Osteocyte (in vitro differentiated cells): ENCODE data around the gene TUBA3E. TPM values are rescaled to one million over a fixed set of nuclear protein-coding genes. Genes with fewer than 3 reads are reported as not detected.
"Not testable (repeated sequence)": the region's sequence is repeated elsewhere in the genome, so short reads cannot be mapped to it uniquely, and the experiment has no call there.

Experiments
- DNase-seq: peaks from one replicate; pipeline ENCODE4 v3.0.0; 2021; ENCODE audit warnings: mixed read lengths; ENCODE audit not compliant: unreplicated experiment; ENCODE audit errors: extremely low spot score
- H3K27ac Mint-ChIP-seq: one replicate; pipeline ENCODE4 v1.8.0; 2021; ENCODE audit warnings: mild to moderate bottlenecking, mixed read lengths; ENCODE audit not compliant: unreplicated experiment
- H3K27me3 Mint-ChIP-seq: one replicate; pipeline ENCODE4 v1.8.0; 2021; ENCODE audit warnings: mixed read lengths; ENCODE audit not compliant: unreplicated experiment
- H3K36me3 Mint-ChIP-seq: one replicate; pipeline ENCODE4 v1.8.0; 2021; ENCODE audit warnings: mixed read lengths; ENCODE audit not compliant: unreplicated experiment
- H3K4me1 Mint-ChIP-seq: one replicate; pipeline ENCODE4 v1.8.0; 2021; ENCODE audit warnings: mixed read lengths; ENCODE audit not compliant: unreplicated experiment
- H3K4me3 Mint-ChIP-seq: one replicate; pipeline ENCODE4 v1.8.0; 2021; ENCODE audit warnings: mild to moderate bottlenecking, moderate library complexity, mixed read lengths; ENCODE audit not compliant: unreplicated experiment
- H3K9me3 Mint-ChIP-seq: one replicate; pipeline ENCODE4 v1.8.0; 2021; ENCODE audit warnings: mixed read lengths; ENCODE audit not compliant: unreplicated experiment
- total RNA-seq: library from RNA; stranded (reverse); gene quantifications from 2 replicates; pipeline ENCODE4 v1.2.1, GENCODE V29; 2021
- TF ChIP-seq, protein P1 (sequence below): fragments of 200-600 bp; sonication (generic); IDR thresholded peaks from 2 replicates; pipeline ENCODE4 v1.5.0; 2021; ENCODE audit warnings: antibody characterized with exemption, mild to moderate bottlenecking, moderate library complexity

TUBA3E gene
- total RNA-seq, 1 donor from 2014 or later = not detected

DNA sequence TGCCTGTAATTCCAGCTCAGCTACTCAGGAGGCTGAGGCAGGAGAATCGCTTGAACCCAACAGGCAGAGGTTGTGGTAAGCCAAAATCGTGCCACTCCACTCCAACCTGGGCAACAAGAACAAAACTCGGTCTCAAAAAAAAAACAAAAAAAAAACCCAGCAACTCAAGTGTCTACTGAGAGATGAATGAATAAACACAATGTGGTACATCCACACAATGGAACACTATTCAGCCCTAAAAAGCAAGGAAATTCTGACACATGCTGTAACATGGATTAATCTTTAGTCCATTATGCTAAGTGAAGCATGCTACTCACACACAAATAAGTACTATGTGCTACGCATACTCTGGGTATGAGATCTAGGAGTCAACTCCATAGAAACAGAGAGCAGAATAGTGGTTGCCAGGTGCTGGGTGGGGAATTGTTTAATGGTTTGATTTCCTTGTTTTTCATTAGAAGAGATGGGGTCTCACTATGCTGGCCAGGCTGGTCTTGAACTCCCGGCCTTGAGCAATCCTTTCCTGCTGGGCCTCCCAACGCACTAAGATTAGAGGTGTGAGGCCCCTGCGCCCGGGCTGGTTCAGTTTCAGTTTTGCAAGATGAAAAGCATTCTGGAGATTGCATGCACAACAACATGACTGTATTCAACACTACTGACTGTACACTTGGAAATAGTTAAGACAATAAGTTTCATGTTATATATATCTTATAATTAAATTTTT is 32.8 kb downstream of the TUBA3E start:
- no peaks in the 10 kb centered on the region for H3K9me3 Mint-ChIP-seq
- H3K4me3 Mint-ChIP-seq = no peak overlapping the region
- TF ChIP-seq, protein P1, sequence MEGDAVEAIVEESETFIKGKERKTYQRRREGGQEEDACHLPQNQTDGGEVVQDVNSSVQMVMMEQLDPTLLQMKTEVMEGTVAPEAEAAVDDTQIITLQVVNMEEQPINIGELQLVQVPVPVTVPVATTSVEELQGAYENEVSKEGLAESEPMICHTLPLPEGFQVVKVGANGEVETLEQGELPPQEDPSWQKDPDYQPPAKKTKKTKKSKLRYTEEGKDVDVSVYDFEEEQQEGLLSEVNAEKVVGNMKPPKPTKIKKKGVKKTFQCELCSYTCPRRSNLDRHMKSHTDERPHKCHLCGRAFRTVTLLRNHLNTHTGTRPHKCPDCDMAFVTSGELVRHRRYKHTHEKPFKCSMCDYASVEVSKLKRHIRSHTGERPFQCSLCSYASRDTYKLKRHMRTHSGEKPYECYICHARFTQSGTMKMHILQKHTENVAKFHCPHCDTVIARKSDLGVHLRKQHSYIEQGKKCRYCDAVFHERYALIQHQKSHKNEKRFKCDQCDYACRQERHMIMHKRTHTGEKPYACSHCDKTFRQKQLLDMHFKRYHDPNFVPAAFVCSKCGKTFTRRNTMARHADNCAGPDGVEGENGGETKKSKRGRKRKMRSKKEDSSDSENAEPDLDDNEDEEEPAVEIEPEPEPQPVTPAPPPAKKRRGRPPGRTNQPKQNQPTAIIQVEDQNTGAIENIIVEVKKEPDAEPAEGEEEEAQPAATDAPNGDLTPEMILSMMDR = no peak
- no peak for DNase-seq
- H3K36me3 Mint-ChIP-seq = peaks cover 22% of the 10 kb centered on the region
- no peaks in the 10 kb centered on the region for H3K27me3 Mint-ChIP-seq
- H3K4me1 Mint-ChIP-seq = no peaks in the 10 kb centered on the region
- no peak overlapping the region for H3K27ac Mint-ChIP-seq

DNA sequence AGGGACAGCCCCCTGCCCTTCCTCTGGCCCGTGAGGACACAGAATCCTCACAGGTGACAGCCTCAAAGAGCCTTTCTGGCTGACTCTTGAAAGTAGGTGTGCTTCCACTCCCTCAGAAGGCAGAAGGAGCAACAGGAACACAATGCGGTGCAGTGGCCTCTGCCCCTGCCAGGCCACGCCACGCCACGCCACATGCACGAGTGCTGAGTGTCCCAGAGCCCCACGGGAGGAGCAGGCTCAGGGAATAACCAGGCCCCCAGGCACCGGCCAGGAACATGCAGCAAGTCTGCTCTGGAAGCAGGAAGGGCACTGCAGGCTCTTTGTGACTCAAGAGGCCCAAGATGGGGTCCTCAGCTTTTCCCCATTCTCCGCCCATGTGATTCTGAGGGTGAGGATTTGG is 35.3 kb downstream of the TUBA3E start:
- H3K4me1 Mint-ChIP-seq = no peaks in the 10 kb centered on the region
- H3K4me3 Mint-ChIP-seq = no peak overlapping the region
- H3K27ac Mint-ChIP-seq = no peak overlapping the region
- DNase-seq = no peak
- peaks cover 25% of the 10 kb centered on the region for H3K36me3 Mint-ChIP-seq
- no peaks in the 10 kb centered on the region for H3K27me3 Mint-ChIP-seq
- no peaks in the 10 kb centered on the region for H3K9me3 Mint-ChIP-seq
- TF ChIP-seq, protein P1 = no peak

DNA sequence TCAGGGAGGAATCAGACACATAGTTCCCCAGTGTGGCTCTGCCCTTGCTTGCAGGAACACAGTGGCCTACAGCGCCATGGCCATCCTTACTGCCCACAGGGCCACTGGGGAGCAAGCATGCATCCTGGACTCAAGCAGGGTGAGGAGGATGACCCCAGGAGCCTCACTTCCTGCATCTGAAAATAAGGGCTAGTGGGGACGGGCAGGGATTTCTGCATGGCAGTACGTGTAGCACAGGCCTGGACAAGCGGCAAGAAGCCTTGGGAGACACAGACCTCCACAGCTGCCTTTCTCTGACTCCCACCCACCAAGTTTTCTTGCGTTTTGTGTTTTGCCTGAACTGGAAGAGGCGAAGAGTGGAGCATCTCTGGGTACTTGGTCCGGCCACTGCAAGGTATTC is 35.8 kb downstream of the TUBA3E start:
- H3K9me3 Mint-ChIP-seq, H3K27ac Mint-ChIP-seq, DNase-seq, H3K4me3 Mint-ChIP-seq, H3K4me1 Mint-ChIP-seq, H3K27me3 Mint-ChIP-seq: not testable (repeated sequence)
- peaks cover 20% of the 10 kb centered on the region for H3K36me3 Mint-ChIP-seq

DNA sequence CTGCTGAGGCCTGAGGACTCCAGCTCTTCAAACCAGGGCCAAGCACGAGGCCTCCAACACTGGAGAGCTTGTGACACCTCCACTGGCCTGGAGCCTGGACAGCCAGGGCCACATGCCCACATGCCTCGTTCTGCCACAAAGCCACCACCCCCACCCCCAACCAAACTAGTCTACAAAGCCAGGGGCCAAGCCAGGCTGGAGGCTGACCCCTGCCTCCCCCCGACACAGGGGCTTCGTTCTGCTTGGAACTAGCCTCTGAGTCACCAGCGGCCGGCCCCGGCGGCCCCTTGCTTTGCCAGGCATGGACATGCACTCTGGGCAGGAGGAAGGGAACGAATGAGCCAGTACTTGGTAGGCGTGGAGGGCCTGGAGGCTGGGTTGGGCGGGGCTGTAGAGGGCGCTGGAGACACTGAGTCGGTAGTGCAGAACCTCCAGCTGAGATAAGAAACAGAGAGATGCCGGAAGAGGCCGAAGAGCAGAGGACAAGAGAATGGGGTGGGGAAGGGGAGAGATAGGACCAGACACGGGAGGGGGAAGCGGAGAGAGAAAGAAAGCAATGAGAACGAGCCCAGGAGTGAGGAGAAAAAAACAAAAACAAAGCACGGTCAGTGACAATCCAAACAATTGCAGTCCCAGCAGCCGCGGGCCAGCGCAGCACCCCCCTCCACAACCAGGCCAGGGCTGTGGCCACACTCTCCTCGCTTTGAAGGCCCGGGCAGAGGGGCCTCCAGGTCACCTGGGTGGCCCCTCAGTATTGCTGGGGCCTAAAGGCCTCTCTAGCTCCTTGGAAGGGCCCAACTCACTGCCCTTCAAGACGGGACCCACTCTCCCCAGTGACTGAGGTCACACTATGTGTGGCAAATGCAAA is 37.2 kb downstream of the TUBA3E start:
- peaks cover 12% of the 10 kb centered on the region for H3K36me3 Mint-ChIP-seq
- not testable (repeated sequence) for H3K27me3 Mint-ChIP-seq, H3K9me3 Mint-ChIP-seq, H3K27ac Mint-ChIP-seq, DNase-seq, H3K4me1 Mint-ChIP-seq, H3K4me3 Mint-ChIP-seq

DNA sequence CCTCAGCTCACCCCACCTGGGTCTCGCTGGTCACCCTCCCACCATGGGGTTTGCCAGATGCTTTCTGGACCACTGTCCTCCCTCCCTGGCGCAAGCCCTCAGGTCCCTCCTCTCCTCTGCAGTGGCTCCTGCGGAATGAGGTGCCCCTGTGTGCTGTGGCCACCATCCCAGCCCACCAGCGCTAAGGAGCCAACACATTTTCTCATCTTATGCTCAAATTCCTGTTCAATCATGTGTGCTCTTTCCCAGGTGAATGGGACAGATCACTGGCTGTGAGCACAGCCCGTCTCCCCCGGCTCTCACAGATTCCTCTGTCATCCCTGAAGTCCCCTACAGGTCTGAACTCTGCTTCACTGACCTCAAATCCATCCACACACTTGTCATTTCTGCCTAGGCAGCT is 38.1 kb downstream of the TUBA3E start:
- Mint-ChIP-seq H3K36me3 (peaks cover 10% of the 10 kb centered on the region), H3K27ac (no peak overlapping the region), H3K4me1 (no peaks in the 10 kb centered on the region), H3K9me3 (no peaks in the 10 kb centered on the region), H3K4me3 (no peak overlapping the region), H3K27me3 (no peaks in the 10 kb centered on the region)
- TF ChIP-seq, protein P1 = no peak
- no peak for DNase-seq

DNA sequence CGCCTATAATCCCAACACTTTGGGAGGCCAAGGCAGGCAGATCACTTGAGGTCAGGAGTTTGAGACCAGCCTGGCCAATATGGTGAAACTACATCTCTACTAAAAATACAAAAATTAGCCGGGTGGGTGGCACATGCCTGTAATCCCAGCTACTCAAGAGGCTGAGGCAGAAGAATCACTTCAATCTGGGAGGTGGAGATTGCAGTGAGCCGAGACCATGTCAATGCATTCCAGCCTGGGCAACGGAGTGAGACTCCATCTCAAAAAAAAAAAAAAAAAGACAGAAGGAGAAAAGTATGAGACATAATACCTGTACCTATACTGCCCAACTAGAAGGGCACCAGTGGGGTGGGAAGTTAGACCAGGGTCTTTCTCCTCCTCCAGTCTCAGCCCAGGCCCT is 38.9 kb downstream of the TUBA3E start:
- not testable (repeated sequence) for H3K27ac Mint-ChIP-seq, H3K4me3 Mint-ChIP-seq, H3K9me3 Mint-ChIP-seq, DNase-seq, H3K4me1 Mint-ChIP-seq, H3K27me3 Mint-ChIP-seq, H3K36me3 Mint-ChIP-seq
